ENCODE measurements around the gene RAPGEF6.

- no peak for TF ChIP-seq CTCF (conservative IDR thresholded peaks at IDR 0.05; ENCODE audit: low read depth, low read length)
- no peak for TF ChIP-seq FOS (IDR thresholded peaks at IDR 0.05; ENCODE audit: low read depth, low read length)
- no peak for TF ChIP-seq MXI1 (IDR thresholded peaks at IDR 0.05; ENCODE audit: borderline replicate concordance, low read depth, low read length)
- no peak for TF ChIP-seq POLR2A (IDR thresholded peaks at IDR 0.05; ENCODE audit: low read depth, low read length)
- TF ChIP-seq NFE2L2 (IDR thresholded peaks at IDR 0.05; ENCODE audit: low read depth, low read length) = no peak
- no peak for TF ChIP-seq MAFK (IDR thresholded peaks at IDR 0.05; ENCODE audit: low read depth, low read length)
- no peak for TF ChIP-seq RAD21 (IDR thresholded peaks at IDR 0.05; ENCODE audit: low read length)
- no peak for TF ChIP-seq CEBPB (IDR thresholded peaks at IDR 0.05; ENCODE audit: low read depth, low read length)
- TF ChIP-seq RFX5 (IDR thresholded peaks at IDR 0.05; ENCODE audit: low read depth, low read length) = no peak
- no peak for TF ChIP-seq RCOR1 (IDR thresholded peaks at IDR 0.05; ENCODE audit: insufficient replicate concordance, low read length)
- no peak for TF ChIP-seq ELK1 (IDR thresholded peaks at IDR 0.05; ENCODE audit: borderline replicate concordance, low read depth, low read length)
- no peak for TF ChIP-seq USF2 (IDR thresholded peaks at IDR 0.05; ENCODE audit: low read depth, low read length)
- no peak for TF ChIP-seq MAZ (IDR thresholded peaks at IDR 0.05; ENCODE audit: borderline replicate concordance, low read depth, low read length)
Measured at GRCh38 chr5:131384173-131384572, 250.9 kb downstream of the RAPGEF6 start.

Data from IMR-90 (cell line).